H9 (cell line): Measurements from ENCODE around the gene PPM1B. TPM values are rescaled to one million over a fixed set of nuclear protein-coding genes. Genes with fewer than 3 reads are reported as not detected.

ENCODE experiments used
- DNase-seq: peaks from one replicate; pipeline ENCODE4 v3.0.0-alpha.2; 2017
- H2AFZ ChIP-seq: one replicate; pipeline ENCODE4 v1.6.1; 2013; ENCODE audit warnings: mild to moderate bottlenecking, low read length, control low read depth, moderate library complexity
- H2AK5ac ChIP-seq: 2 replicates; pipeline ENCODE4 v1.6.1; 2013; ENCODE audit warnings: low read length, control low read depth, mixed read lengths; ENCODE audit not compliant: insufficient read length
- H2BK120ac ChIP-seq: one replicate; pipeline ENCODE4 v1.6.1; 2013; ENCODE audit warnings: low read depth, mild to moderate bottlenecking, low read length, control low read depth, inconsistent platforms; ENCODE audit not compliant: poor library complexity, severe bottlenecking
- H2BK12ac ChIP-seq: 2 replicates; pipeline ENCODE4 v1.6.1; 2013; ENCODE audit warnings: low read length, control low read depth, mixed read lengths, low read depth; ENCODE audit not compliant: insufficient read length
- H2BK15ac ChIP-seq: 2 replicates; pipeline ENCODE4 v1.6.1; 2013; ENCODE audit warnings: low read depth, low read length, control low read depth
- H2BK20ac ChIP-seq: one replicate; pipeline ENCODE4 v1.6.1; 2013; ENCODE audit warnings: low read depth, mild to moderate bottlenecking, low read length, control low read depth, inconsistent platforms; ENCODE audit not compliant: poor library complexity, severe bottlenecking
- H2BK5ac ChIP-seq: 2 replicates; pipeline ENCODE4 v1.6.1; 2013; ENCODE audit warnings: low read length, control low read depth, mixed read lengths; ENCODE audit not compliant: insufficient read length
- H3K14ac ChIP-seq: 2 replicates; pipeline ENCODE4 v1.6.1; 2013; ENCODE audit warnings: low read length, control low read depth; ENCODE audit not compliant: insufficient read depth
- H3K18ac ChIP-seq: 2 replicates; pipeline ENCODE4 v1.6.1; 2013; ENCODE audit warnings: low read depth, mild to moderate bottlenecking, mixed read lengths, low read length, control low read depth; ENCODE audit not compliant: insufficient read length
- H3K23ac ChIP-seq: 2 replicates; pipeline ENCODE4 v1.6.1; 2013; ENCODE audit warnings: low read length, control low read depth, mixed read lengths, low read depth; ENCODE audit not compliant: insufficient read length
- H3K23me2 ChIP-seq: 2 replicates; pipeline ENCODE4 v1.6.1; 2013; ENCODE audit warnings: low read depth, mild to moderate bottlenecking, mixed read lengths, low read length, control low read depth; ENCODE audit not compliant: insufficient read length, poor library complexity, severe bottlenecking
- H3K27ac ChIP-seq: 2 replicates; pipeline ENCODE4 v1.5.1; 2013; ENCODE audit warnings: low read length, control low read depth, mixed read lengths, low read depth; ENCODE audit not compliant: insufficient read length
- H3K27me3 ChIP-seq: 2 replicates; pipeline ENCODE4 v1.6.1; 2013; ENCODE audit warnings: low read length, control low read depth, inconsistent platforms; ENCODE audit not compliant: insufficient read depth
- H3K4ac ChIP-seq: 2 replicates; pipeline ENCODE4 v1.6.1; 2013; ENCODE audit warnings: low read depth, mild to moderate bottlenecking, control low read depth, inconsistent platforms, low read length, moderate library complexity
- H3K4me1 ChIP-seq: 2 replicates; pipeline ENCODE4 v1.6.1; 2013; ENCODE audit warnings: low read length, control low read depth, inconsistent platforms; ENCODE audit not compliant: insufficient read depth
- H3K4me2 ChIP-seq: 2 replicates; pipeline ENCODE4 v1.6.1; 2013; ENCODE audit warnings: low read length, control low read depth, mixed read lengths; ENCODE audit not compliant: insufficient read length, insufficient read depth
- H3K56ac ChIP-seq: 2 replicates; pipeline ENCODE4 v1.6.1; 2013; ENCODE audit warnings: low read depth, mild to moderate bottlenecking, mixed read lengths, low read length, control low read depth; ENCODE audit not compliant: insufficient read length
- H3K79me1 ChIP-seq: 2 replicates; pipeline ENCODE4 v1.6.1; 2013; ENCODE audit warnings: low read depth, mild to moderate bottlenecking, moderate library complexity, low read length, control low read depth, inconsistent platforms; ENCODE audit not compliant: insufficient read depth, poor library complexity, severe bottlenecking
- H3K79me2 ChIP-seq: 2 replicates; pipeline ENCODE4 v1.6.1; 2013; ENCODE audit warnings: low read length, control low read depth, inconsistent platforms; ENCODE audit not compliant: insufficient read depth
- H3K9ac ChIP-seq: 2 replicates; pipeline ENCODE4 v1.6.1; 2013; ENCODE audit warnings: low read length, control low read depth, mixed read lengths; ENCODE audit not compliant: insufficient read length; ENCODE audit errors: extremely low read depth
- H3K9me3 ChIP-seq: one replicate; pipeline ENCODE4 v1.6.1; 2013; ENCODE audit warnings: low read depth, low read length, inconsistent platforms; ENCODE audit not compliant: control insufficient read depth
- H3T11ph ChIP-seq: one replicate; pipeline ENCODE4 v1.6.1; 2013; ENCODE audit warnings: mild to moderate bottlenecking, low read length, control low read depth, inconsistent platforms
- H4K20me1 ChIP-seq: one replicate; pipeline ENCODE4 v1.6.1; 2013; ENCODE audit not compliant: control insufficient read depth, insufficient read length, insufficient read depth
- H4K5ac ChIP-seq: 2 replicates; pipeline ENCODE4 v1.6.1; 2013; ENCODE audit warnings: low read depth, mild to moderate bottlenecking, mixed read lengths, low read length, control low read depth; ENCODE audit not compliant: insufficient read length
- H4K8ac ChIP-seq: replicated peaks from 2 replicates; pipeline ENCODE4 v1.6.1; 2013; ENCODE audit warnings: low read length, control low read depth, mixed read lengths, low read depth; ENCODE audit not compliant: insufficient read length
- H4K91ac ChIP-seq: 2 replicates; pipeline ENCODE4 v1.6.1; 2013; ENCODE audit warnings: low read depth, mild to moderate bottlenecking, moderate library complexity, mixed read lengths, low read length, control low read depth; ENCODE audit not compliant: insufficient read length
- H3K27ac Mint-ChIP-seq, 3 experiments: 2 replicates in 2 of 3; 3 replicates in 1 of 3; pipeline ENCODE4 v1.8.0; 2020 to 2021; ENCODE audit warnings: mixed read lengths in 3 of 3, mild to moderate bottlenecking in 1 of 3, moderate library complexity in 1 of 3
- H3K27me3 Mint-ChIP-seq: 2 replicates; pipeline ENCODE4 v1.8.0; 2021; ENCODE audit warnings: low read depth, mild to moderate bottlenecking, moderate library complexity, mixed read lengths
- H3K36me3 Mint-ChIP-seq, 3 experiments: 2 replicates in 2 of 3; 3 replicates in 1 of 3; pipeline ENCODE4 v1.8.0; 2020 to 2021; ENCODE audit warnings: low read depth in 3 of 3, mixed read lengths in 3 of 3; ENCODE audit not compliant: insufficient read depth in 1 of 3
- H3K4me1 Mint-ChIP-seq, 2 experiments: 2 replicates each; pipeline ENCODE4 v1.8.0; 2020; ENCODE audit warnings: mixed read lengths in 2 of 2
- H3K4me3 Mint-ChIP-seq, 2 experiments: 2 replicates in 1 of 2; 3 replicates in 1 of 2; pipeline ENCODE4 v1.8.0; 2020 to 2021; ENCODE audit warnings: mild to moderate bottlenecking in 2 of 2, mixed read lengths in 2 of 2, moderate library complexity in 1 of 2
- H3K9me3 Mint-ChIP-seq, 2 experiments: 2 replicates in 1 of 2; 3 replicates in 1 of 2; pipeline ENCODE4 v1.8.0; 2020; ENCODE audit warnings: mild to moderate bottlenecking in 2 of 2, mixed read lengths in 2 of 2, moderate library complexity in 1 of 2
- WGBS: extraction: QIAGEN DNeasy Blood & Tissue Kit; methylation state at CpG from one replicate; pipeline ENCODE4 v1.1.7; 2013; ENCODE audit warnings: missing lambda C conversion rate, low lambda C conversion rate, mixed read lengths; ENCODE audit not compliant: insufficient read length; ENCODE audit errors: extremely low coverage; 5-methylcytosine and 5-hydroxymethylcytosine counted together
- total RNA-seq: library from RNA; stranded (reverse); gene quantifications from 2 replicates; pipeline ENCODE4 v1.2.1, GENCODE V29; 2021
- TF ChIP-seq, protein P1 (sequence below): fragments of 200-600 bp; sonication (generic); conservative IDR thresholded peaks from 3 replicates; pipeline ENCODE4 v1.8.0; 2021; ENCODE audit warnings: antibody characterized with exemption, mild to moderate bottlenecking

PPM1B gene
- total RNA-seq, 1 experiment from 2014 or later, result 156 TPM

DNA sequence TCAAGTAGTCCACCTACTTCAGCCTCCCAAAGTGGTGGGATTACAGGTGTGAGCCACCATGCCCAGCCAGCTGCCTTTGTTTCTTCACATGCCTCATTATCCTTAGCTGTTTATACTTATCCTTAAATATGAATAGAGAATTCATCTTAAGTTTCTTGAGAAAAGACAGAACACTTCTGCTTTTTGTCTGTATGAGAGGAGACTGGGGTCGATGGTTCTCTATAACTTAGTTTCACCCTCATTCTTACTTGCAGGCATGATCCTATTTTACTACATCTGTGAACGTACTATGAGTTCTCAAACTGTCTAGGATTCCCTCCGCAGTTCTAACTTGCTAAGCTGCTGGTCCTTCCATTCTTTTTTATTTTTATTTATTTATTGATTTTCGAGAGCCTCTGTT, 20.4 kb downstream of the PPM1B start:
- Histone ChIP-seq H3K18ac (no peak overlapping the region), H4K8ac (no peak overlapping the region), H3K23me2 (no peaks in the 10 kb centered on the region), H3K4me2 (no peak overlapping the region), H2BK15ac (no peak overlapping the region), H3K56ac (no peak overlapping the region), H4K91ac (no peak overlapping the region), H3K27ac (no peak overlapping the region), H2BK5ac (no peak overlapping the region), H2AFZ (no peak overlapping the region), H2BK12ac (no peak overlapping the region), H3K4me1 (no peaks in the 10 kb centered on the region; the same call in 1 of the 2 replicates), H2BK20ac (no peak overlapping the region), H2BK120ac (no peak overlapping the region), H3K4ac (no peak overlapping the region), H3K23ac (no peak overlapping the region), H3T11ph (no peak overlapping the region), H3K27me3 (no peaks in the 10 kb centered on the region), H3K79me2 (peaks cover 72% of the 10 kb centered on the region; the same call in 1 of the 2 replicates), H2AK5ac (no peak overlapping the region), H3K9me3 (no peaks in the 10 kb centered on the region), H4K5ac (no peak overlapping the region), H3K14ac (no peak overlapping the region), H3K9ac (no peak overlapping the region), H3K79me1 (peaks cover 4% of the 10 kb centered on the region), H4K20me1 (no peaks in the 10 kb centered on the region)
- Mint-ChIP-seq H3K4me1 (peaks cover 49% of the 10 kb centered on the region in 2 experiments), H3K27me3 (no peaks in the 10 kb centered on the region), H3K36me3 (peaks cover 13 to 37% (median 25%) of the 10 kb centered on the region in 3 experiments), H3K27ac (peak overlapping the region; percentile 59 to 92 (median 87); a peak in 4 of 7 replicates), H3K9me3 (no peaks in the 10 kb centered on the region; a peak in 1 of 5 replicates), H3K4me3 (0 out of 5 replicates have a peak overlapping the region, but pooled peaks of 1 of the 2 experiments have one; percentile 40)
- no peak for DNase-seq
- TF ChIP-seq, protein P1, sequence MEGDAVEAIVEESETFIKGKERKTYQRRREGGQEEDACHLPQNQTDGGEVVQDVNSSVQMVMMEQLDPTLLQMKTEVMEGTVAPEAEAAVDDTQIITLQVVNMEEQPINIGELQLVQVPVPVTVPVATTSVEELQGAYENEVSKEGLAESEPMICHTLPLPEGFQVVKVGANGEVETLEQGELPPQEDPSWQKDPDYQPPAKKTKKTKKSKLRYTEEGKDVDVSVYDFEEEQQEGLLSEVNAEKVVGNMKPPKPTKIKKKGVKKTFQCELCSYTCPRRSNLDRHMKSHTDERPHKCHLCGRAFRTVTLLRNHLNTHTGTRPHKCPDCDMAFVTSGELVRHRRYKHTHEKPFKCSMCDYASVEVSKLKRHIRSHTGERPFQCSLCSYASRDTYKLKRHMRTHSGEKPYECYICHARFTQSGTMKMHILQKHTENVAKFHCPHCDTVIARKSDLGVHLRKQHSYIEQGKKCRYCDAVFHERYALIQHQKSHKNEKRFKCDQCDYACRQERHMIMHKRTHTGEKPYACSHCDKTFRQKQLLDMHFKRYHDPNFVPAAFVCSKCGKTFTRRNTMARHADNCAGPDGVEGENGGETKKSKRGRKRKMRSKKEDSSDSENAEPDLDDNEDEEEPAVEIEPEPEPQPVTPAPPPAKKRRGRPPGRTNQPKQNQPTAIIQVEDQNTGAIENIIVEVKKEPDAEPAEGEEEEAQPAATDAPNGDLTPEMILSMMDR, result no peak
- no CpG with 5 or more reads among the region's 4 CpGs for WGBS
